Measurements from ENCODE around the gene ITGB1BP1.

DNA sequence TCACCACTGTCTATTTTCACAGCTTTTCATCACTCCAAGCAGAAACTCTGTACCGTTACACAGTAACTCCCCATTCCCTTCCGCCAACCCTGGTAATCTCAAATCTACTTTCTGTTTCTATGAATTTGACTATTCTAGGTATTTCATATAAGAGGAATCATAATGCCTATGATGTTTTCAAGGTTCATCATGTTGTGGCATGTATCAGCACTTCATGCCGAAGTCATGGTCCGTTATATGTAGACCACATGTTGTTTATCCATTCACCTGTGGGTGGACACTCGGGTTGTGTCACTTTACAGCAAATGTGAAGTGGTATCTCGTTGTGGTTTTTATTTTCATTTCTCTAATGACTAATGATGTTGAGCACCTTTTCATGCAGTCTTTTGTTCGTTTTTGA, 21.8 kb upstream of the ITGB1BP1 start:
- TF ChIP-seq, protein P1, sequence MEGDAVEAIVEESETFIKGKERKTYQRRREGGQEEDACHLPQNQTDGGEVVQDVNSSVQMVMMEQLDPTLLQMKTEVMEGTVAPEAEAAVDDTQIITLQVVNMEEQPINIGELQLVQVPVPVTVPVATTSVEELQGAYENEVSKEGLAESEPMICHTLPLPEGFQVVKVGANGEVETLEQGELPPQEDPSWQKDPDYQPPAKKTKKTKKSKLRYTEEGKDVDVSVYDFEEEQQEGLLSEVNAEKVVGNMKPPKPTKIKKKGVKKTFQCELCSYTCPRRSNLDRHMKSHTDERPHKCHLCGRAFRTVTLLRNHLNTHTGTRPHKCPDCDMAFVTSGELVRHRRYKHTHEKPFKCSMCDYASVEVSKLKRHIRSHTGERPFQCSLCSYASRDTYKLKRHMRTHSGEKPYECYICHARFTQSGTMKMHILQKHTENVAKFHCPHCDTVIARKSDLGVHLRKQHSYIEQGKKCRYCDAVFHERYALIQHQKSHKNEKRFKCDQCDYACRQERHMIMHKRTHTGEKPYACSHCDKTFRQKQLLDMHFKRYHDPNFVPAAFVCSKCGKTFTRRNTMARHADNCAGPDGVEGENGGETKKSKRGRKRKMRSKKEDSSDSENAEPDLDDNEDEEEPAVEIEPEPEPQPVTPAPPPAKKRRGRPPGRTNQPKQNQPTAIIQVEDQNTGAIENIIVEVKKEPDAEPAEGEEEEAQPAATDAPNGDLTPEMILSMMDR (IDR thresholded peaks at IDR 0.05), result no peak
- TF ChIP-seq POLR2A (IDR thresholded peaks at IDR 0.05), result no peak
